Measurements from ENCODE around the gene TFAP2D.

GRCh38 chr6:50820869-50821264, 107.5 kb downstream of the TFAP2D start:
- TF ChIP-seq CREB1 (CRISPR knock-in tag; IDR thresholded peaks at IDR 0.05; ENCODE audit: low read depth) (no peak), CTCF (conservative IDR thresholded peaks at IDR 0.05; ENCODE audit: low read depth in 2 of 2) (no peak)

Data from GM23338 (cell line).